ENCODE measurements around the gene PERM1. TPM values are rescaled to one million over a fixed set of nuclear protein-coding genes. Genes with fewer than 3 reads are reported as not detected.

Gene PERM1
- total and polyA plus RNA-seq, 9 of the 15 experiments (the other 6 are each of a cell fraction or from before 2014, with no cell fraction given), result not detected

DNA sequence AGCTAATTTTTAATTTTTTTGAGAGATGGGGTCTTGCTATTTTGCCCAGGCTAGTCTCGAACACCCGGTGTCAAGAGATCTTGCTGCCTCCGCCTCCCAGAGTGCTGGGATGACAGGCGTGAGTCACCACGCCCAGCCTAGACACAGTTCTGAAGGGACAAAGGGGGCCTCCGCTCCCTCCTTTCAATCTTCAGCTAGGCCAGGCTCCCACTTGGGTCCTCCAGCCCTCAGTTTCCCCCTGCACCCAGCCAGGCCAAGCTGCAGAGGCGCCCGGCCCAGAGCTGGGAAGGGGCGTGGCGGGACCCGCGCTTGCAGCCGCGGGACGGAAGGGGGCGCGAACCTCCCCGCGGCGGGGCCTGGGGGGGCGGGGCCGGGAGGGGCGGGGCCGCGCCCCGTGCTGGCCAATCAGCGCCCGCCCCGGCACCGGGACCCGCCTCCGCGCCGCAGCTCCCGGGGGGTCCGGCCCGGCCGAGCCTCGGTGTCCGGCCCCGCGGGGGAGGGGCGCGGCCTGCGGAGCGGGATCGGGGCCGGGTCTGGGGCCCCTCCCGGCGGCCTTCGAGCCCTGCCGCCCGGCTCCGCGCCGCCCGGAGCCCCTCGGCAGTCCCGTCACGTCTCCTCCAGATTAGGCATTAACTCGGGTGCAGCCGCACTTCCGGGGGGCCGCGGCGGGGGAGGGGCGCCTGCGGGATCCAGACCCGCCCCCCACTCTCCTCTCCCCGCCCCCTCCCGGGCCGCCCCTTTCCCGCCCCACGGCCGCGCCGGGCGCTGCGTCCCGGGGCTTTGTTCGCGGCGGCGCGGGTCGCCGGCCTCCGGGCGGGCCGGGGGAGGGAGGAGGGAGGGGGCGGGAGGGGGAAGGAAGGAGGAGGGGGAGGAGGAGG is 37.5 kb upstream of the PERM1 start (continued):
- TF ChIP-seq, protein P1, sequence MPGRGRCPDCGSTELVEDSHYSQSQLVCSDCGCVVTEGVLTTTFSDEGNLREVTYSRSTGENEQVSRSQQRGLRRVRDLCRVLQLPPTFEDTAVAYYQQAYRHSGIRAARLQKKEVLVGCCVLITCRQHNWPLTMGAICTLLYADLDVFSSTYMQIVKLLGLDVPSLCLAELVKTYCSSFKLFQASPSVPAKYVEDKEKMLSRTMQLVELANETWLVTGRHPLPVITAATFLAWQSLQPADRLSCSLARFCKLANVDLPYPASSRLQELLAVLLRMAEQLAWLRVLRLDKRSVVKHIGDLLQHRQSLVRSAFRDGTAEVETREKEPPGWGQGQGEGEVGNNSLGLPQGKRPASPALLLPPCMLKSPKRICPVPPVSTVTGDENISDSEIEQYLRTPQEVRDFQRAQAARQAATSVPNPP (IDR thresholded peaks at IDR 0.05; ENCODE audit: borderline replicate concordance, insufficient read depth, insufficient read length), result no peak
- TF ChIP-seq ZNF316 (IDR thresholded peaks at IDR 0.05) (no peak), ZNF282 (CRISPR knock-in tag; IDR thresholded peaks at IDR 0.05) (no peak), NR1H2 (CRISPR knock-in tag; IDR thresholded peaks at IDR 0.05) (no peak), RREB1 (CRISPR knock-in tag; IDR thresholded peaks at IDR 0.05) (no peak), ZC3H11A (IDR thresholded peaks at IDR 0.05; ENCODE audit: low read depth, low read length) (no peak), SP1 (CRISPR knock-in tag; IDR thresholded peaks at IDR 0.05) (peak; percentile 86), KAT8 (IDR thresholded peaks at IDR 0.05; ENCODE audit: low read depth) (no peak), LARP7 (IDR thresholded peaks at IDR 0.05) (no peak), HDAC3 (IDR thresholded peaks at IDR 0.05; ENCODE audit: borderline replicate concordance, partially characterized antibody) (no peak), TCFL5 (CRISPR knock-in tag; conservative IDR thresholded peaks at IDR 0.05) (no peak), DPF2 (IDR thresholded peaks at IDR 0.05) (no peak)
- TF ChIP-seq, protein P2, sequence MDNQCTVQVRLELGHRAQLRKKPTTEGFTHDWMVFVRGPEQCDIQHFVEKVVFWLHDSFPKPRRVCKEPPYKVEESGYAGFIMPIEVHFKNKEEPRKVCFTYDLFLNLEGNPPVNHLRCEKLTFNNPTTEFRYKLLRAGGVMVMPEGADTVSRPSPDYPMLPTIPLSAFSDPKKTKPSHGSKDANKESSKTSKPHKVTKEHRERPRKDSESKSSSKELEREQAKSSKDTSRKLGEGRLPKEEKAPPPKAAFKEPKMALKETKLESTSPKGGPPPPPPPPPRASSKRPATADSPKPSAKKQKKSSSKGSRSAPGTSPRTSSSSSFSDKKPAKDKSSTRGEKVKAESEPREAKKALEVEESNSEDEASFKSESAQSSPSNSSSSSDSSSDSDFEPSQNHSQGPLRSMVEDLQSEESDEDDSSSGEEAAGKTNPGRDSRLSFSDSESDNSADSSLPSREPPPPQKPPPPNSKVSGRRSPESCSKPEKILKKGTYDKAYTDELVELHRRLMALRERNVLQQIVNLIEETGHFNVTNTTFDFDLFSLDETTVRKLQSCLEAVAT (IDR thresholded peaks at IDR 0.05), result no peak
- TF ChIP-seq, protein P3, sequence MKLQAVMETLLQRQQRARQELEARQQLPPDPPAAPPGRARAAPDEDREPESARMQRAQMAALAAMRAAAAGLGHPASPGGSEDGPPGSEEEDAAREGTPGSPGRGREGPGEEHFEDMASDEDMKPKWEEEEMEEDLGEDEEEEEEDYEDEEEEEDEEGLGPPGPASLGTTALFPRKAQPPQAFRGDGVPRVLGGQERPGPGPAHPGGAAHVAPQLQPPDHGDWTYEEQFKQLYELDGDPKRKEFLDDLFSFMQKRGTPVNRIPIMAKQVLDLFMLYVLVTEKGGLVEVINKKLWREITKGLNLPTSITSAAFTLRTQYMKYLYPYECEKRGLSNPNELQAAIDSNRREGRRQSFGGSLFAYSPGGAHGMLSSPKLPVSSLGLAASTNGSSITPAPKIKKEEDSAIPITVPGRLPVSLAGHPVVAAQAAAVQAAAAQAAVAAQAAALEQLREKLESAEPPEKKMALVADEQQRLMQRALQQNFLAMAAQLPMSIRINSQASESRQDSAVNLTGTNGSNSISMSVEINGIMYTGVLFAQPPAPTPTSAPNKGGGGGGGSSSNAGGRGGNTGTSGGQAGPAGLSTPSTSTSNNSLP (IDR thresholded peaks at IDR 0.05; ENCODE audit: borderline replicate concordance, low read depth, low read length), result no peak
- TF ChIP-seq, protein P4, sequence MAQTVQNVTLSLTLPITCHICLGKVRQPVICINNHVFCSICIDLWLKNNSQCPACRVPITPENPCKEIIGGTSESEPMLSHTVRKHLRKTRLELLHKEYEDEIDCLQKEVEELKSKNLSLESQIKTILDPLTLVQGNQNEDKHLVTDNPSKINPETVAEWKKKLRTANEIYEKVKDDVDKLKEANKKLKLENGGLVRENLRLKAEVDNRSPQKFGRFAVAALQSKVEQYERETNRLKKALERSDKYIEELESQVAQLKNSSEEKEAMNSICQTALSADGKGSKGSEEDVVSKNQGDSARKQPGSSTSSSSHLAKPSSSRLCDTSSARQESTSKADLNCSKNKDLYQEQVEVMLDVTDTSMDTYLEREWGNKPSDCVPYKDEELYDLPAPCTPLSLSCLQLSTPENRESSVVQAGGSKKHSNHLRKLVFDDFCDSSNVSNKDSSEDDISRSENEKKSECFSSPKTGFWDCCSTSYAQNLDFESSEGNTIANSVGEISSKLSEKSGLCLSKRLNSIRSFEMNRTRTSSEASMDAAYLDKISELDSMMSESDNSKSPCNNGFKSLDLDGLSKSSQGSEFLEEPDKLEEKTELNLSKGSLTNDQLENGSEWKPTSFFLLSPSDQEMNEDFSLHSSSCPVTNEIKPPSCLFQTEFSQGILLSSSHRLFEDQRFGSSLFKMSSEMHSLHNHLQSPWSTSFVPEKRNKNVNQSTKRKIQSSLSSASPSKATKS (CRISPR knock-in tag; IDR thresholded peaks at IDR 0.05), result no peak

All from K562 (cell line).